ENCODE data around the gene ATMIN.

GRCh38 chr16:81036751-81037350 lies 1.2 kb downstream of the ATMIN start:
- no peak for TF ChIP-seq CTCF (IDR thresholded peaks at IDR 0.05)
- TF ChIP-seq POLR2AphosphoS5 (IDR thresholded peaks at IDR 0.05) = no peak
